Sigmoid colon (tissue), 7 donors: ENCODE measurements around the gene GRIA1. TPM values are rescaled to one million over a fixed set of nuclear protein-coding genes. Genes with fewer than 3 reads are reported as not detected.

Experiments
- DNase-seq: peaks from one replicate; pipeline ENCODE4 v3.0.0-alpha.2; 2019
- H3K27ac ChIP-seq, 4 donors: fragments of 200-600 bp; sonication (generic); one replicate each; pipeline ENCODE4 v1.5.1; 2016 to 2019; ENCODE audit warnings: mild to moderate bottlenecking in 1 of 4
- H3K27me3 ChIP-seq, 3 donors: fragments of 200-600 bp; sonication (generic); one replicate each; pipeline ENCODE4 v1.5.1; 2019; ENCODE audit warnings: mild to moderate bottlenecking in 1 of 3
- H3K36me3 ChIP-seq, 4 donors: fragments of 200-600 bp; sonication (generic); one replicate each; pipeline ENCODE4 v1.5.1; 2016 to 2019
- H3K4me1 ChIP-seq, 4 donors: fragments of 200-600 bp; sonication (generic); one replicate each; pipeline ENCODE4 v1.5.1; 2017 to 2019
- H3K4me3 ChIP-seq, 4 donors: fragments of 200-600 bp; sonication (generic); one replicate each; pipeline ENCODE4 v1.5.1; 2017 to 2019; ENCODE audit warnings: mild to moderate bottlenecking in 2 of 4, moderate library complexity in 1 of 4
- H3K9me3 ChIP-seq, 4 donors: fragments of 200-600 bp in 3 of 4; sonication (generic) in 3 of 4; one replicate each; pipeline versions ENCODE4 v1.5.1 to v1.6.1; 2013 to 2019
- EP300 ChIP-seq, 4 donors: sonication (generic); formaldehyde crosslinking; IDR thresholded peaks; one replicate each; pipeline ENCODE4 v1.6.1; 2017; ENCODE audit warnings: antibody characterized with exemption in 4 of 4
- POLR2A ChIP-seq, 2 donors: fragments of 450-650 bp; IDR thresholded peaks; one replicate each; pipeline ENCODE4 v1.6.1; 2016; ENCODE audit warnings: antibody characterized with exemption in 2 of 2, mild to moderate bottlenecking in 2 of 2, moderate library complexity in 2 of 2
- POLR2AphosphoS5 ChIP-seq, 4 donors: sonication (generic); formaldehyde crosslinking; IDR thresholded peaks; one replicate each; pipeline ENCODE4 v1.6.1; 2017; ENCODE audit warnings: antibody characterized with exemption in 4 of 4
- WGBS, 2 donors: extraction: QIAGEN DNeasy Blood & Tissue Kit; methylation state at CpG; one replicate each; pipeline ENCODE4 v1.1.7; 2013; 5-methylcytosine and 5-hydroxymethylcytosine counted together
- intact Hi-C: fragments of 100-400 bp; cut with DNase I; formaldehyde crosslinking; loops from one replicate; pipeline ENCODE4 v1.15.1; 2023
- polyA plus RNA-seq, 3 donors: library from polyadenylated mRNA; stranded (reverse); fragments of 200-250 nt; gene quantifications; one replicate each; pipeline ENCODE4 v1.2.3, GENCODE V29; 2013
- total RNA-seq, 4 donors: library from RNA; depleted of rRNA; stranded (reverse); fragments of >200 nt; gene quantifications; one replicate each; pipeline ENCODE4 v1.1.0, GENCODE V29; 2016
- TF ChIP-seq, protein P1 (sequence below), 4 experiments: fragments of 450-650 bp in 3 of 4; fragments of 200-600 bp in 1 of 4; IDR thresholded peaks; one replicate each; pipeline ENCODE4 v1.5.1; 2016 to 2019; ENCODE audit warnings: antibody characterized with exemption in 4 of 4, mild to moderate bottlenecking in 3 of 4, moderate library complexity in 2 of 4
- donor health status: healthy with polysubstance abuse.
- donor health status: Bipolar disorder and iron deficiency.
- donor health status: healthy.

GRIA1 gene
- total and polyA plus RNA-seq, 7 donors, result under 0.01 to 1.5 (median 0.51) TPM; not detected in 1

GRCh38 chr5:153779836-153780235 lies 289.4 kb downstream of the GRIA1 start:
- TF ChIP-seq, protein P1, sequence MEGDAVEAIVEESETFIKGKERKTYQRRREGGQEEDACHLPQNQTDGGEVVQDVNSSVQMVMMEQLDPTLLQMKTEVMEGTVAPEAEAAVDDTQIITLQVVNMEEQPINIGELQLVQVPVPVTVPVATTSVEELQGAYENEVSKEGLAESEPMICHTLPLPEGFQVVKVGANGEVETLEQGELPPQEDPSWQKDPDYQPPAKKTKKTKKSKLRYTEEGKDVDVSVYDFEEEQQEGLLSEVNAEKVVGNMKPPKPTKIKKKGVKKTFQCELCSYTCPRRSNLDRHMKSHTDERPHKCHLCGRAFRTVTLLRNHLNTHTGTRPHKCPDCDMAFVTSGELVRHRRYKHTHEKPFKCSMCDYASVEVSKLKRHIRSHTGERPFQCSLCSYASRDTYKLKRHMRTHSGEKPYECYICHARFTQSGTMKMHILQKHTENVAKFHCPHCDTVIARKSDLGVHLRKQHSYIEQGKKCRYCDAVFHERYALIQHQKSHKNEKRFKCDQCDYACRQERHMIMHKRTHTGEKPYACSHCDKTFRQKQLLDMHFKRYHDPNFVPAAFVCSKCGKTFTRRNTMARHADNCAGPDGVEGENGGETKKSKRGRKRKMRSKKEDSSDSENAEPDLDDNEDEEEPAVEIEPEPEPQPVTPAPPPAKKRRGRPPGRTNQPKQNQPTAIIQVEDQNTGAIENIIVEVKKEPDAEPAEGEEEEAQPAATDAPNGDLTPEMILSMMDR (IDR thresholded peaks at IDR 0.05), result no peak
- TF ChIP-seq POLR2AphosphoS5 (IDR thresholded peaks at IDR 0.05), result no peak
- no peak for TF ChIP-seq POLR2A (IDR thresholded peaks at IDR 0.05)
- no peak for TF ChIP-seq EP300 (IDR thresholded peaks at IDR 0.05)
- H3K36me3 ChIP-seq, result no peaks in the 10 kb centered on the region
- no peak overlapping the region for H3K4me3 ChIP-seq
- WGBS, 2 donors, result 58 to 77% methylated on average over 2 of the region's 2 CpGs
- H3K27me3 ChIP-seq, result no peaks in the 10 kb centered on the region
- no peaks in the 10 kb centered on the region for H3K4me1 ChIP-seq
- no peaks in the 10 kb centered on the region for H3K9me3 ChIP-seq
- intact Hi-C loops, result no loop called here
- H3K27ac ChIP-seq, result no peak overlapping the region
- DNase-seq, result no peak

DNA sequence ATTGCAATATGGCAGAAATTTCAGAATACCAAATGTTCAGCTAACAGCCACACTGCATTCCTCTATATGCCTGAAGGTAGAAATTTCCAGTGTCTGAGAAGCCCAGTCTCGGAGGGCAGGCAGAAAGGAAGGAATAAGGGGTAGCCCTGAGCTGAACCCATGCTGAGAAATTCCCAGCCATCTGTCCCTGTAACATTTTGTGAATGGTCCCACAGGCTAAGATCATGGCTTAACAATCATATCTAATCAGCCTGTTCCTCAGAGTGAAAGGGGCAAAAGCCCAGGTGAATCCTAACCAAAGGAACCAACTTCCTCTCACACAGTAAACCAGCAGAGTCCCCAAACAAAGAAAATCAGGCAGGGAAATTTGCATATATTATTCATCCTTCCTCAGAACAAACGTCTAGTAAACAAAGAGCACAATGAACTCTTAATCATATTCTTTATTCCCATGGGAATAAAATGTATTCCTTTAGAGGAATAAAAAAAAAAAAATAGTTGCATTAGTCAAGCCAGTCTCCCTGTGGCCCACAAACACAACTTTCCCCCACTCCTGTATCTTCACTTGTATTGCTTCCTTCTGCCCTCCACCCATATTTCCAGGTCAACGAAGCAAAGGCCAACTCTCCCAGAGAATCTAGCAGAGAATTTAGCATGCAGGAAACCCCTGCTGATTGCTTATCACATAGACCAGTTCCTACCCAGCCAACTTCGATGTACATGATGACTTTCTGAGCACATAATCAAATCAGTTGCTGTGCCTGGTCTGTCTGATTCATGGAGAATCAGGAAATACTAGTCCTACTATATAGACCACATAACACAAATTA lies 290.6 kb downstream of the GRIA1 start:
- WGBS, 2 donors, result 24 to 31% methylated on average over 4 of the region's 4 CpGs
- Histone ChIP-seq H3K27ac (no peak overlapping the region), H3K36me3 (no peaks in the 10 kb centered on the region), H3K27me3 (no peaks in the 10 kb centered on the region), H3K9me3 (no peaks in the 10 kb centered on the region), H3K4me1 (no peaks in the 10 kb centered on the region), H3K4me3 (no peak overlapping the region)
- no peak for DNase-seq
- intact Hi-C loops, result no loop called here
- TF ChIP-seq POLR2A (IDR thresholded peaks at IDR 0.05), result no peak
- TF ChIP-seq POLR2AphosphoS5 (IDR thresholded peaks at IDR 0.05), result no peak
- TF ChIP-seq EP300 (IDR thresholded peaks at IDR 0.05), result no peak
- TF ChIP-seq, protein P1 (IDR thresholded peaks at IDR 0.05), result no peak

DNA sequence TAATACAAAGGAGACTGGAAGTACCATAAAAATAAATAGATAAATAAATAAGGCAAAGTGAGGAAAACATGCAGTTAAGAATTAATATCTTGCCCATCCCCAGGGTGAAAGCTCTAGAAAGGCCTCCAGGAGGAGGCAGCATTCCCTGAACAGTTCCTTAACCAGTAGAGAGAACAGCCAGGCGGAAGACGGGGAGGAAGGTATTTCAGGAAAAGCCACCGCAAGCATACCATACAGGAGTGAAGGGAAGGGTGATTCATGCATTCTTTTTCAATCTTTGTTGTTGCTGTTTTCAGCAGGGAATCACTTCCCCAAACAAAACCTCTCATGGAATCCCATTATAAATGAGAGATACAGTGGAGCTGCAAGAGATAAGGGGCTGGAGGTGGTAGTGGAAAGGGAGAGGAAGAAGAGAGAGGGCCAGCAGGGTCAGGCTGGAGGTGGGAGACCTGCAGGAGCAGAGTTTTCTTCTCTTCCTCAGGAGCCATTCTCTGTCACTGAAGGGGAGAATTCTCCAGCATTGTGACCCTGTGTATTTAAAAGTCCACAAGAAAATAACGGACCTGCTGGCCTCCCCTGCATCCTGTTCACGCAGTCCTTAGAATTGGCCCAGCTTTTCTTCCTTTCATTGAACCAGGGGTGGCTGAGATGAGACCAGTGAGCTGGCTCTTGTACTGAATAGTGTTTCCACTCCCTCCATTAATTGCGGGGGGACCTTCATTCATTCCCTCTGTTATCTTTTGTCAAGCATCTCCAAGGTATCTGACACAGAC lies 292.3 kb downstream of the GRIA1 start:
- Histone ChIP-seq H3K4me1 (no peaks in the 10 kb centered on the region), H3K27me3 (no peaks in the 10 kb centered on the region), H3K9me3 (no peaks in the 10 kb centered on the region), H3K27ac (no peak overlapping the region), H3K4me3 (no peak overlapping the region), H3K36me3 (no peaks in the 10 kb centered on the region)
- no peak for DNase-seq
- TF ChIP-seq POLR2A (IDR thresholded peaks at IDR 0.05), result no peak
- TF ChIP-seq, protein P1 (IDR thresholded peaks at IDR 0.05), result no peak
- no peak for TF ChIP-seq EP300 (IDR thresholded peaks at IDR 0.05)
- TF ChIP-seq POLR2AphosphoS5 (IDR thresholded peaks at IDR 0.05), result no peak
- WGBS, 2 donors, result 66 to 74% methylated on average over 6 of the region's 6 CpGs
- intact Hi-C loops, result no loop called here

DNA sequence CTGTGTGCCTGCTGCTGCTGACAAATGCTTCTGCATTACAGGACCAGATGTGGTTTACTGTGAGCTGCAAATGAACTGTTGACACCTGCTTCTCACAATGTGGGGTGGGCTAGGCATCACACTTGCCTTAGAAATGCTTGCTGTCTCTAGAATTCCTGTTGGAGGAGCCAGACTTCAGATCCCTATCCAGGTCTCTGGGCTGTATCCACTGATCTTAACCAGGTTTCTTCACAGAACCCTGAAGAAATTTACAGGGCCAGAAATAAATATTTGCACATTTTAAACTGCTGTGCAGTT lies 292.8 kb downstream of the GRIA1 start:
- TF ChIP-seq POLR2AphosphoS5 (IDR thresholded peaks at IDR 0.05), result no peak
- no peak for TF ChIP-seq EP300 (IDR thresholded peaks at IDR 0.05)
- TF ChIP-seq, protein P1 (IDR thresholded peaks at IDR 0.05), result no peak
- no peak for TF ChIP-seq POLR2A (IDR thresholded peaks at IDR 0.05)
- H3K27me3 ChIP-seq, result no peaks in the 10 kb centered on the region
- DNase-seq, result no peak
- intact Hi-C loops, result no loop called here
- no peaks in the 10 kb centered on the region for H3K4me1 ChIP-seq
- no peaks in the 10 kb centered on the region for H3K9me3 ChIP-seq
- no peaks in the 10 kb centered on the region for H3K36me3 ChIP-seq
- H3K27ac ChIP-seq, result no peak overlapping the region
- H3K4me3 ChIP-seq, result no peak overlapping the region
